Endothelial cell of umbilical vein (primary cell): ENCODE results near the gene TRPM1. TPM values are rescaled to one million over a fixed set of nuclear protein-coding genes. Genes with fewer than 3 reads are reported as not detected.

ENCODE experiments used
- BruUV-seq: library from RNA; stranded (reverse); fragments of 400-500 nt; replicated peaks from 2 replicates; lab custom pipeline; 2021; lab: Mats Ljungman, UMichigan
- CTCF ChIA-PET: fragments of 300-600, 350-600 bp; sonication (Branson Sonifier 250); formaldehyde crosslinking; loops from one replicate; lab custom pipeline; 2021; ENCODE audit warnings: antibody characterized with exemption, inconsistent platforms; lab: Charles Lee
- POLR2A ChIA-PET: fragments of 300-600, 350-600 bp; sonication (Branson Sonifier 250); formaldehyde crosslinking; loops from one replicate; lab custom pipeline; 2021; ENCODE audit warnings: antibody characterized with exemption, inconsistent platforms; lab: Charles Lee
- DNase-seq: peaks from one replicate; pipeline ENCODE4 v3.0.0-alpha.2; 2011; ENCODE audit warnings: low read depth, low spot score
- FAIRE-seq: peaks from 2 replicates; lab custom pipeline; 2011; peaks lifted over from hg19 to GRCh38; lab: Jason Lieb, UNC
- H2AFZ ChIP-seq: 2 replicates; pipeline ENCODE4 v1.6.0; 2012; ENCODE audit warnings: low read depth, low read length, control low read depth, inconsistent platforms
- H3K27ac ChIP-seq: 2 replicates; pipeline ENCODE4 v1.5.1; 2011; ENCODE audit warnings: low read depth, mild to moderate bottlenecking, control low read depth, low read length, moderate library complexity; ENCODE audit not compliant: insufficient read depth
- H3K27me3 ChIP-seq, 2 experiments: 2 replicates each; pipeline versions ENCODE4 v1.6.0 to v1.6.1; 2011; ENCODE audit warnings: low read length in 2 of 2, mixed read lengths in 1 of 2; ENCODE audit not compliant: control insufficient read depth in 2 of 2, insufficient read depth in 2 of 2
- H3K36me3 ChIP-seq, 2 experiments: 2 replicates in 1 of 2; 3 replicates in 1 of 2; pipeline ENCODE4 v1.5.1; 2011; ENCODE audit warnings: low read length in 2 of 2, mild to moderate bottlenecking in 1 of 2, moderate library complexity in 1 of 2; ENCODE audit not compliant: control insufficient read depth in 2 of 2, insufficient read depth in 2 of 2; ENCODE audit errors: extremely low read depth in 1 of 2
- H3K4me1 ChIP-seq: 3 replicates; pipeline ENCODE4 v1.5.1; 2011; ENCODE audit warnings: mild to moderate bottlenecking, low read length; ENCODE audit not compliant: control insufficient read depth, insufficient read depth; ENCODE audit errors: extremely low read depth
- H3K4me2 ChIP-seq: 2 replicates; pipeline ENCODE4 v1.6.1; 2011; ENCODE audit warnings: low read length, control low read depth, mixed read lengths; ENCODE audit not compliant: insufficient read depth
- H3K4me3 ChIP-seq, 3 experiments: fragments of 200-600 bp in 1 of 3; sonication (generic), shearing (Covaris generic) in 1 of 3; replicated peaks in 1 of 3; 2 replicates each; pipeline ENCODE4 v1.5.1; 2011 to 2016; ENCODE audit warnings: control low read depth in 3 of 3, low read length in 3 of 3, mild to moderate bottlenecking in 2 of 3, inconsistent platforms in 1 of 3, low read depth in 1 of 3, moderate library complexity in 1 of 3; ENCODE audit not compliant: insufficient read depth in 1 of 3
- H3K79me2 ChIP-seq: 2 replicates; pipeline ENCODE4 v1.6.0; 2012; ENCODE audit warnings: low read length, inconsistent platforms; ENCODE audit not compliant: control insufficient read depth, insufficient read depth
- H3K9ac ChIP-seq: replicated peaks from 2 replicates; pipeline ENCODE3; 2011; ENCODE audit warnings: low read length, control low read depth; ENCODE audit not compliant: insufficient read depth; ENCODE audit errors: extremely low read depth
- H3K9me1 ChIP-seq: replicated peaks from 3 replicates; pipeline ENCODE4 v1.6.0; 2011; ENCODE audit warnings: mild to moderate bottlenecking, low read length; ENCODE audit not compliant: control insufficient read depth, insufficient read depth; ENCODE audit errors: extremely low read depth
- H3K9me3 ChIP-seq: replicated peaks from 2 replicates; pipeline ENCODE4 v1.5.1; 2012; ENCODE audit warnings: low read length, inconsistent platforms; ENCODE audit not compliant: control insufficient read depth, insufficient read depth
- H4K20me1 ChIP-seq: replicated peaks from 2 replicates; pipeline ENCODE3; 2011; ENCODE audit warnings: mild to moderate bottlenecking, low read length; ENCODE audit not compliant: control insufficient read depth, insufficient read depth; ENCODE audit errors: extremely low read depth
- CTCF ChIP-seq, 2 donors: IDR thresholded peaks; 1 replicate in 1 of 2; 2 replicates in 1 of 2; pipeline ENCODE4 v1.5.1; 2011; ENCODE audit warnings: low read length in 2 of 2, mild to moderate bottlenecking in 2 of 2, moderate library complexity in 2 of 2, control low read depth in 1 of 2, inconsistent platforms in 1 of 2, low read depth in 1 of 2; ENCODE audit not compliant: insufficient read depth in 1 of 2; ENCODE audit errors: extremely low read depth in 1 of 2
- EZH2 ChIP-seq: IDR thresholded peaks from 2 replicates; pipeline ENCODE4 v1.6.1; 2012; ENCODE audit warnings: borderline replicate concordance, low read depth, mild to moderate bottlenecking, moderate library complexity, low read length, inconsistent platforms; ENCODE audit not compliant: severe bottlenecking
- FOS ChIP-seq: IDR thresholded peaks from 2 replicates; pipeline ENCODE4 v1.6.1; 2011; ENCODE audit warnings: mild to moderate bottlenecking, low read length, moderate library complexity, borderline replicate concordance; ENCODE audit not compliant: insufficient read depth
- GATA2 ChIP-seq: IDR thresholded peaks from 2 replicates; pipeline ENCODE4 v1.7.0; 2011; ENCODE audit warnings: low read depth, mild to moderate bottlenecking, moderate library complexity, mixed read lengths, low read length; ENCODE audit not compliant: insufficient read length, insufficient read depth
- JUN ChIP-seq: IDR thresholded peaks from 2 replicates; pipeline ENCODE4 v1.6.1; 2011; ENCODE audit warnings: borderline replicate concordance, low read depth; ENCODE audit not compliant: insufficient read length, insufficient read depth
- MAX ChIP-seq: IDR thresholded peaks from 2 replicates; pipeline ENCODE4 v1.6.1; 2011; ENCODE audit not compliant: insufficient read depth, insufficient read length
- MYC ChIP-seq: IDR thresholded peaks from one replicate; pipeline ENCODE4 v1.6.1; 2011; ENCODE audit warnings: mild to moderate bottlenecking, low read depth, low read length
- POLR2A ChIP-seq: IDR thresholded peaks from 2 replicates; pipeline ENCODE4 v1.6.1; 2012; ENCODE audit warnings: low read depth, mild to moderate bottlenecking, control low read depth, low read length
- POLR2AphosphoS5 ChIP-seq: IDR thresholded peaks from 2 replicates; pipeline ENCODE4 v1.6.1; 2012; ENCODE audit warnings: low read depth, mild to moderate bottlenecking, control low read depth, low read length, moderate library complexity; ENCODE audit not compliant: insufficient read depth
- dilution Hi-C: fragments of 300-500 bp; cut with MboI; formaldehyde crosslinking; loops from one replicate; pipeline ENCODE4 v1.15.0; 2019; ENCODE audit warnings: low sequenced_read_pairs; ENCODE audit not compliant: extremely low pct_ligation_motif_present
- intact Hi-C: fragments of 100-400 bp; cut with micrococcal nuclease; formaldehyde crosslinking; loops from one replicate; pipeline ENCODE4 v1.10.0; 2022
- polyA plus RNA-seq, 4 experiments: library from polyadenylated mRNA; depleted of rRNA in 3 of 4; stranded (reverse) in 3 of 4; unstranded in 1 of 4; fragments of >200 nt; gene quantifications; 2 replicates each; pipeline versions ENCODE4 v1.2.1 to v1.2.3, GENCODE V29; 2011 to 2012; ENCODE audit warnings: missing spikeins in 1 of 4
- total RNA-seq: library from RNA; stranded (reverse); gene quantifications from 2 replicates; pipeline ENCODE4 v1.2.3, GENCODE V29; 2021

TRPM1 gene
- total and polyA plus RNA-seq, 2 donors (not counting 3 experiments of a cell fraction or from before 2014, with no cell fraction given), result 0.19 TPM; not detected in 1

GRCh38 chr15:30984118-30984517 is 117.4 kb downstream of the TRPM1 start:
- intact Hi-C loops (loop anchor here (2.0 kb wide), 1 partner anchor 25 kb away; no protein-coding TSS in a partner anchor), dilution Hi-C loops (no loop called here)
- Histone ChIP-seq H3K36me3 (peaks cover 18 to 27% of the 10 kb centered on the region in 2 experiments), H3K79me2 (peaks cover 85% of the 10 kb centered on the region), H2AFZ (no peak overlapping the region), H3K9me3 (no peaks in the 10 kb centered on the region), H3K27ac (no peak overlapping the region), H3K4me1 (peaks cover 57% of the 10 kb centered on the region), H4K20me1 (peaks cover 3% of the 10 kb centered on the region), H3K27me3 (no peaks in the 10 kb centered on the region), H3K4me2 (peak overlapping the region; percentile 77), H3K9me1 (no peaks in the 10 kb centered on the region), H3K4me3 (peak overlapping the region in 1 of 3 experiments; percentile 42), H3K9ac (no peak overlapping the region)
- POLR2A ChIA-PET, result interaction anchor here (0.6 to 1.5 kb wide), 5 partner anchors 8 to 145 kb away, joined by 3 to 4 read pairs (median 4); no protein-coding TSS in a partner anchor
- FAIRE-seq (no peak), DNase-seq (no peak)
- TF ChIP-seq GATA2, result no peak
- TF ChIP-seq FOS, result no peak
- TF ChIP-seq POLR2AphosphoS5, result no peak
- TF ChIP-seq CTCF (IDR thresholded peaks at IDR 0.05; ENCODE audit: extremely low read depth in 1 of 2, insufficient read depth in 1 of 2, low read depth in 1 of 2, low read length in 2 of 2), result no peak
- no peak for TF ChIP-seq MAX
- no peak for TF ChIP-seq EZH2
- no peak for TF ChIP-seq POLR2A
- TF ChIP-seq MYC, result no peak
- no peak for TF ChIP-seq JUN
- CTCF ChIA-PET, result interaction anchor here (1.2 to 13.6 kb wide), 5 partner anchors 10 to 144 kb away, joined by 3 to 175 read pairs (median 5); no protein-coding TSS in a partner anchor
- BruUV-seq, result no TSS peak
